ENCODE measurements around the gene IKZF4.

IKZF4 gene

DNA sequence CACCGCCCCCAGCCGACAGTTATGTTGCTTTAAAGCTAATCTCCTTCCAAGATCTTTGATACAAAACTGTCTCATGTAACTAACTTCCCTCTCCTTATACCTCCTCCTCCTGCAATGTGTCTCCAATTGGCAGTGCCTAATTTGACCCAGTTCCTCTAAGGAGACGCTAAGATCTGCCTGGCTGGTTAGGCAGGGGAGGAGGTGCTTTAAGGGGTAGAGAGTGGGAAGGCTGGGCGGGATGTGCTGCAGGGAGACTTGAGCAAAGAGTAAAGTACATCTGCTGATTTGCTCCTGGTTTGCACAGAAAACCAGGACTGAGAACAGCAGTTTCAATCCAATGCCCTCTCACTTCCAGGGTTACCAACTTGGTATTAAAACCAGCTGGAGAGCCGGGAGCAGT is 7.4 kb upstream of the IKZF4 start:
- H3K79me1 ChIP-seq (ENCODE audit: low read depth, low read length) = no peaks in the 10 kb centered on the region
- no peak overlapping the region for H2BK5ac ChIP-seq (ENCODE audit: low read length)
- H3K18ac ChIP-seq (ENCODE audit: low read length) = no peak overlapping the region
- H2AFZ ChIP-seq (ENCODE audit: low read length) = no peak overlapping the region
- no CpG with 5 or more reads among the region's 5 CpGs for WGBS, 2 donors (ENCODE audit: extremely low coverage in 2 of 2, insufficient read length in 2 of 2, insufficient replicate concordance in 1 of 2)
- peaks cover 0 to 22% of the 10 kb centered on the region in 2 donors for H3K36me3 ChIP-seq (replicated peaks in 1 of 2; ENCODE audit: control insufficient read depth in 2 of 2, insufficient read depth in 2 of 2, low read length in 2 of 2)
- H3K4me1 ChIP-seq (ENCODE audit: control insufficient read depth in 2 of 2, insufficient read depth in 1 of 2, low read depth in 1 of 2, low read length in 2 of 2) = no peaks in the 10 kb centered on the region
- H3K14ac ChIP-seq (ENCODE audit: low read length) = no peak overlapping the region
- H3K9me3 ChIP-seq (replicated peaks in 1 of 2; ENCODE audit: control insufficient read depth in 2 of 2, insufficient read depth in 1 of 2, low read depth in 1 of 2, low read length in 2 of 2) = no peaks in the 10 kb centered on the region
- H4K8ac ChIP-seq (ENCODE audit: low read depth, low read length) = no peak overlapping the region
- no peak overlapping the region for H4K91ac ChIP-seq (ENCODE audit: low read depth, low read length, poor library complexity)
- no peak overlapping the region for H2BK120ac ChIP-seq (ENCODE audit: low read depth, low read length)
- H3K23ac ChIP-seq (ENCODE audit: low read depth, low read length, poor library complexity) = no peak overlapping the region
- no peak overlapping the region for H2BK15ac ChIP-seq (ENCODE audit: low read length)
- DNase-seq (ENCODE audit: low spot score) = no peak
- no peaks in the 10 kb centered on the region for H3K27me3 ChIP-seq (ENCODE audit: control insufficient read depth in 3 of 3, insufficient read depth in 3 of 3, low read depth in 1 of 3, low read length in 3 of 3)
- no peak overlapping the region for H3K4me2 ChIP-seq (ENCODE audit: insufficient read depth, low read length, poor library complexity, severe bottlenecking)
- no peak overlapping the region for H2BK12ac ChIP-seq (ENCODE audit: low read length)
- H2AK5ac ChIP-seq (ENCODE audit: low read depth, low read length) = no peak overlapping the region
- no peak overlapping the region for H3K9ac ChIP-seq (ENCODE audit: low read depth, low read length, poor library complexity)
- no peak overlapping the region for H3K27ac ChIP-seq (replicated peaks; ENCODE audit: low read length)
- H3K4me3 ChIP-seq (ENCODE audit: low read length in 2 of 2) = no peak overlapping the region
- no peak overlapping the region for H3K4ac ChIP-seq (ENCODE audit: low read length)

- H2BK15ac ChIP-seq (ENCODE audit: low read length) = no peak overlapping the region
- peaks cover 0 to 24% of the 10 kb centered on the region in 2 donors for H3K36me3 ChIP-seq (replicated peaks in 1 of 2; ENCODE audit: control insufficient read depth in 2 of 2, insufficient read depth in 2 of 2, low read length in 2 of 2)
- no peak overlapping the region for H3K4me2 ChIP-seq (ENCODE audit: insufficient read depth, low read length, poor library complexity, severe bottlenecking)
- H2BK5ac ChIP-seq (ENCODE audit: low read length) = no peak overlapping the region
- no CpG with 5 or more reads among the region's 2 CpGs for WGBS, 2 donors (ENCODE audit: extremely low coverage in 2 of 2, insufficient read length in 2 of 2, insufficient replicate concordance in 1 of 2)
- no peak overlapping the region for H2AFZ ChIP-seq (ENCODE audit: low read length)
- H2BK12ac ChIP-seq (ENCODE audit: low read length) = no peak overlapping the region
- no peak overlapping the region for H2BK120ac ChIP-seq (ENCODE audit: low read depth, low read length)
- no peak overlapping the region for H3K4me3 ChIP-seq (ENCODE audit: low read length in 2 of 2)
- H3K9me3 ChIP-seq (replicated peaks in 1 of 2; ENCODE audit: control insufficient read depth in 2 of 2, insufficient read depth in 1 of 2, low read depth in 1 of 2, low read length in 2 of 2) = no peaks in the 10 kb centered on the region
- no peak overlapping the region for H2AK5ac ChIP-seq (ENCODE audit: low read depth, low read length)
- H4K8ac ChIP-seq (ENCODE audit: low read depth, low read length) = no peak overlapping the region
- no peak for DNase-seq (ENCODE audit: low spot score)
- no peak overlapping the region for H4K91ac ChIP-seq (ENCODE audit: low read depth, low read length, poor library complexity)
- no peak overlapping the region for H3K9ac ChIP-seq (ENCODE audit: low read depth, low read length, poor library complexity)
- peaks cover 0 to under 1% of the 10 kb centered on the region in 2 donors for H3K4me1 ChIP-seq (ENCODE audit: control insufficient read depth in 2 of 2, insufficient read depth in 1 of 2, low read depth in 1 of 2, low read length in 2 of 2)
- H3K27ac ChIP-seq (replicated peaks; ENCODE audit: low read length) = no peak overlapping the region
- H3K27me3 ChIP-seq (ENCODE audit: control insufficient read depth in 3 of 3, insufficient read depth in 3 of 3, low read depth in 1 of 3, low read length in 3 of 3) = no peaks in the 10 kb centered on the region
- H3K23ac ChIP-seq (ENCODE audit: low read depth, low read length, poor library complexity) = no peak overlapping the region
- no peaks in the 10 kb centered on the region for H3K79me1 ChIP-seq (ENCODE audit: low read depth, low read length)
- H3K4ac ChIP-seq (ENCODE audit: low read length) = no peak overlapping the region
- no peak overlapping the region for H3K14ac ChIP-seq (ENCODE audit: low read length)
- H3K18ac ChIP-seq (ENCODE audit: low read length) = no peak overlapping the region
Observed at GRCh38 chr12:56014205-56014604, 6.6 kb upstream of the IKZF4 start.

- Histone ChIP-seq H3K18ac (ENCODE audit: low read length) (no peak overlapping the region), H3K4me2 (ENCODE audit: insufficient read depth, low read length, poor library complexity, severe bottlenecking) (no peak overlapping the region), H2BK15ac (ENCODE audit: low read length) (no peak overlapping the region), H3K9ac (ENCODE audit: low read depth, low read length, poor library complexity) (no peak overlapping the region), H2BK120ac (ENCODE audit: low read depth, low read length) (no peak overlapping the region), H3K27me3 (ENCODE audit: control insufficient read depth in 3 of 3, insufficient read depth in 3 of 3, low read depth in 1 of 3, low read length in 3 of 3) (no peaks in the 10 kb centered on the region), H3K23ac (ENCODE audit: low read depth, low read length, poor library complexity) (no peak overlapping the region), H3K27ac (replicated peaks; ENCODE audit: low read length) (no peak overlapping the region), H4K91ac (ENCODE audit: low read depth, low read length, poor library complexity) (no peak overlapping the region), H2BK12ac (ENCODE audit: low read length) (no peak overlapping the region), H2BK5ac (ENCODE audit: low read length) (no peak overlapping the region), H3K4me3 (ENCODE audit: low read length in 2 of 2) (no peak overlapping the region), H3K36me3 (replicated peaks in 1 of 2; ENCODE audit: control insufficient read depth in 2 of 2, insufficient read depth in 2 of 2, low read length in 2 of 2) (peaks cover 0 to 28% of the 10 kb centered on the region in 2 donors), H4K8ac (ENCODE audit: low read depth, low read length) (no peak overlapping the region), H3K4ac (ENCODE audit: low read length) (no peak overlapping the region), H2AK5ac (ENCODE audit: low read depth, low read length) (no peak overlapping the region), H3K9me3 (replicated peaks in 1 of 2; ENCODE audit: control insufficient read depth in 2 of 2, insufficient read depth in 1 of 2, low read depth in 1 of 2, low read length in 2 of 2) (no peaks in the 10 kb centered on the region), H3K14ac (ENCODE audit: low read length) (no peak overlapping the region), H2AFZ (ENCODE audit: low read length) (no peak overlapping the region), H3K4me1 (ENCODE audit: control insufficient read depth in 2 of 2, insufficient read depth in 1 of 2, low read depth in 1 of 2, low read length in 2 of 2) (peaks cover 10 to 17% of the 10 kb centered on the region in 2 donors), H3K79me1 (ENCODE audit: low read depth, low read length) (no peaks in the 10 kb centered on the region)
- WGBS, 2 donors (ENCODE audit: extremely low coverage in 2 of 2, insufficient read length in 2 of 2, insufficient replicate concordance in 1 of 2) = no CpG with 5 or more reads among the region's 4 CpGs
- no peak for DNase-seq (ENCODE audit: low spot score)
Observed at GRCh38 chr12:56017181-56017580, 3.7 kb upstream of the IKZF4 start.

GRCh38 chr12:56018356-56018755 is 2.5 kb upstream of the IKZF4 start:
- no peak overlapping the region for H3K23ac ChIP-seq (ENCODE audit: low read depth, low read length, poor library complexity)
- WGBS, 2 donors (ENCODE audit: extremely low coverage in 2 of 2, insufficient read length in 2 of 2, insufficient replicate concordance in 1 of 2) = no CpG with 5 or more reads among the region's 1 CpG
- H2AFZ ChIP-seq (ENCODE audit: low read length) = no peak overlapping the region

More at GRCh38 chr12:56018356-56018755, 2.5 kb upstream of the IKZF4 start:
- no peak overlapping the region for H2BK12ac ChIP-seq (ENCODE audit: low read length)
- no peak overlapping the region for H3K4me2 ChIP-seq (ENCODE audit: insufficient read depth, low read length, poor library complexity, severe bottlenecking)
- no peak overlapping the region for H2BK5ac ChIP-seq (ENCODE audit: low read length)
- H3K27ac ChIP-seq (replicated peaks; ENCODE audit: low read length) = no peak overlapping the region
- no peak overlapping the region for H4K91ac ChIP-seq (ENCODE audit: low read depth, low read length, poor library complexity)
- no peak overlapping the region for H3K4ac ChIP-seq (ENCODE audit: low read length)
- no peak overlapping the region for H2BK120ac ChIP-seq (ENCODE audit: low read depth, low read length)
- H3K9me3 ChIP-seq (replicated peaks in 1 of 2; ENCODE audit: control insufficient read depth in 2 of 2, insufficient read depth in 1 of 2, low read depth in 1 of 2, low read length in 2 of 2) = no peaks in the 10 kb centered on the region
- H3K36me3 ChIP-seq (replicated peaks in 1 of 2; ENCODE audit: control insufficient read depth in 2 of 2, insufficient read depth in 2 of 2, low read length in 2 of 2) = peaks cover 0 to 27% of the 10 kb centered on the region in 2 donors
- no peak overlapping the region for H3K9ac ChIP-seq (ENCODE audit: low read depth, low read length, poor library complexity)
- no peak overlapping the region for H3K4me3 ChIP-seq (ENCODE audit: low read length in 2 of 2)
- no peaks in the 10 kb centered on the region for H3K79me1 ChIP-seq (ENCODE audit: low read depth, low read length)
- DNase-seq (ENCODE audit: low spot score) = no peak
- peaks cover 12 to 18% of the 10 kb centered on the region in 2 donors for H3K4me1 ChIP-seq (ENCODE audit: control insufficient read depth in 2 of 2, insufficient read depth in 1 of 2, low read depth in 1 of 2, low read length in 2 of 2)
- no peak overlapping the region for H3K18ac ChIP-seq (ENCODE audit: low read length)
- H2AK5ac ChIP-seq (ENCODE audit: low read depth, low read length) = no peak overlapping the region
- H2BK15ac ChIP-seq (ENCODE audit: low read length) = no peak overlapping the region
- H4K8ac ChIP-seq (ENCODE audit: low read depth, low read length) = no peak overlapping the region
- H3K27me3 ChIP-seq (ENCODE audit: control insufficient read depth in 3 of 3, insufficient read depth in 3 of 3, low read depth in 1 of 3, low read length in 3 of 3) = no peaks in the 10 kb centered on the region
- no peak overlapping the region for H3K14ac ChIP-seq (ENCODE audit: low read length)

Measured in neuronal stem cell (in vitro differentiated cells).